HUES48 (cell line): ENCODE results near the gene IL22RA2.

Source experiments
- H3K27ac ChIP-seq: one replicate; pipeline ENCODE4 v1.7.0; 2013; ENCODE audit warnings: low read depth, low read length, inconsistent platforms
- H3K27me3 ChIP-seq: 2 replicates; pipeline ENCODE4 v1.6.1; 2013; ENCODE audit warnings: mild to moderate bottlenecking, low read length; ENCODE audit not compliant: control insufficient read depth, insufficient read depth
- H3K36me3 ChIP-seq: 2 replicates; pipeline ENCODE4 v1.6.1; 2013; ENCODE audit warnings: low read length; ENCODE audit not compliant: control insufficient read depth, insufficient read depth
- H3K4me1 ChIP-seq: 2 replicates; pipeline ENCODE4 v1.6.1; 2013; ENCODE audit warnings: mild to moderate bottlenecking, low read length; ENCODE audit not compliant: control insufficient read depth, insufficient read depth
- H3K4me3 ChIP-seq: 2 replicates; pipeline ENCODE4 v1.5.1; 2013; ENCODE audit warnings: mild to moderate bottlenecking, low read depth, low read length
- H3K9ac ChIP-seq: 2 replicates; pipeline ENCODE4 v1.6.1; 2013; ENCODE audit warnings: mild to moderate bottlenecking, low read depth, low read length, moderate library complexity
- H3K9me3 ChIP-seq: 2 replicates; pipeline ENCODE4 v1.6.1; 2013; ENCODE audit warnings: low read length; ENCODE audit not compliant: control insufficient read depth, insufficient read depth

IL22RA2 gene

GRCh38 chr6:137197684-137198645, 24.5 kb upstream of the IL22RA2 start:
- Histone ChIP-seq H3K27me3 (no peaks in the 10 kb centered on the region), H3K9me3 (no peaks in the 10 kb centered on the region; the same call in 1 of the 2 replicates), H3K9ac (no peak overlapping the region), H3K4me3 (no peak overlapping the region), H3K4me1 (no peaks in the 10 kb centered on the region), H3K27ac (no peak overlapping the region), H3K36me3 (peaks cover 48% of the 10 kb centered on the region)

GRCh38 chr6:137193256-137194070, 20.0 kb upstream of the IL22RA2 start:
- H3K4me1 ChIP-seq: no peaks in the 10 kb centered on the region
- peaks cover 11% of the 10 kb centered on the region for H3K36me3 ChIP-seq
- peaks cover 25% of the 10 kb centered on the region for H3K9me3 ChIP-seq
- H3K27ac ChIP-seq: no peak overlapping the region
- H3K4me3 ChIP-seq: no peak overlapping the region
- H3K27me3 ChIP-seq: no peaks in the 10 kb centered on the region
- no peak overlapping the region for H3K9ac ChIP-seq

- Histone ChIP-seq H3K4me1 (no peaks in the 10 kb centered on the region), H3K36me3 (peaks cover 5% of the 10 kb centered on the region), H3K9ac (no peak overlapping the region), H3K27ac (no peak overlapping the region), H3K9me3 (peaks cover 31% of the 10 kb centered on the region), H3K27me3 (no peaks in the 10 kb centered on the region), H3K4me3 (no peak overlapping the region)
Observed at GRCh38 chr6:137192821-137193220, 19.4 kb upstream of the IL22RA2 start.

GRCh38 chr6:137191670-137192069, 18.2 kb upstream of the IL22RA2 start:
- Histone ChIP-seq H3K9ac (no peak overlapping the region), H3K4me3 (no peak overlapping the region), H3K4me1 (no peaks in the 10 kb centered on the region), H3K9me3 (peaks cover 40% of the 10 kb centered on the region), H3K36me3 (no peaks in the 10 kb centered on the region), H3K27me3 (no peaks in the 10 kb centered on the region), H3K27ac (no peak overlapping the region)

GRCh38 chr6:137191236-137191635, 17.8 kb upstream of the IL22RA2 start:
- H3K4me1 ChIP-seq: no peaks in the 10 kb centered on the region
- H3K27ac ChIP-seq: no peak overlapping the region
- H3K36me3 ChIP-seq: no peaks in the 10 kb centered on the region
- no peaks in the 10 kb centered on the region for H3K27me3 ChIP-seq
- peaks cover 44% of the 10 kb centered on the region for H3K9me3 ChIP-seq
- no peak overlapping the region for H3K4me3 ChIP-seq
- H3K9ac ChIP-seq: no peak overlapping the region

GRCh38 chr6:137190583-137191094, 17.2 kb upstream of the IL22RA2 start:
- no peak overlapping the region for H3K9ac ChIP-seq
- peaks cover 50% of the 10 kb centered on the region for H3K9me3 ChIP-seq
- no peaks in the 10 kb centered on the region for H3K27me3 ChIP-seq
- H3K27ac ChIP-seq: no peak overlapping the region
- no peaks in the 10 kb centered on the region for H3K36me3 ChIP-seq
- H3K4me3 ChIP-seq: no peak overlapping the region
- no peaks in the 10 kb centered on the region for H3K4me1 ChIP-seq

GRCh38 chr6:137188855-137189254, 15.4 kb upstream of the IL22RA2 start:
- Histone ChIP-seq H3K4me3 (no peak overlapping the region), H3K9me3 (peaks cover 67% of the 10 kb centered on the region), H3K36me3 (no peaks in the 10 kb centered on the region), H3K27ac (no peak overlapping the region), H3K27me3 (no peaks in the 10 kb centered on the region), H3K9ac (no peak overlapping the region), H3K4me1 (no peaks in the 10 kb centered on the region)

GRCh38 chr6:137185290-137185689, 11.8 kb upstream of the IL22RA2 start:
- no peaks in the 10 kb centered on the region for H3K4me1 ChIP-seq
- H3K27ac ChIP-seq: no peak overlapping the region
- no peaks in the 10 kb centered on the region for H3K27me3 ChIP-seq
- H3K36me3 ChIP-seq: no peaks in the 10 kb centered on the region
- no peak overlapping the region for H3K9ac ChIP-seq
- H3K9me3 ChIP-seq: peaks cover 92% of the 10 kb centered on the region
- H3K4me3 ChIP-seq: peak overlapping the region; percentile 9; the same call in 1 of the 2 replicates

GRCh38 chr6:137182654-137183073, 9.2 kb upstream of the IL22RA2 start:
- Histone ChIP-seq H3K27ac (no peak overlapping the region), H3K4me1 (no peaks in the 10 kb centered on the region), H3K9ac (no peak overlapping the region), H3K27me3 (no peaks in the 10 kb centered on the region), H3K4me3 (no peak overlapping the region), H3K36me3 (no peaks in the 10 kb centered on the region), H3K9me3 (peaks cover 94% of the 10 kb centered on the region)

GRCh38 chr6:137181891-137182653, 8.6 kb upstream of the IL22RA2 start:
- H3K27ac ChIP-seq: no peak overlapping the region
- no peaks in the 10 kb centered on the region for H3K4me1 ChIP-seq
- H3K9me3 ChIP-seq: peaks cover 91% of the 10 kb centered on the region
- H3K36me3 ChIP-seq: no peaks in the 10 kb centered on the region
- H3K27me3 ChIP-seq: no peaks in the 10 kb centered on the region
- no peak overlapping the region for H3K4me3 ChIP-seq
- H3K9ac ChIP-seq: no peak overlapping the region
